HepG2 (cell line): ENCODE data around the gene SUPT4H1. TPM values are rescaled to one million over a fixed set of nuclear protein-coding genes. Genes with fewer than 3 reads are reported as not detected.

Source experiments
- KLF15 ChIP-seq: sonication (generic); formaldehyde crosslinking; IDR thresholded peaks from 2 replicates; pipeline ENCODE4 v1.8.1; 2023; ENCODE audit warnings: borderline replicate concordance, mild to moderate bottlenecking, inconsistent platforms, missing genetic modification reagents, mixed read lengths
- NFYC ChIP-seq: IDR thresholded peaks from 2 replicates; pipeline ENCODE4 v1.6.1; 2016; ENCODE audit warnings: missing genetic modification reagents, missing compliant biosample characterization
- TCF12 ChIP-seq, 2 experiments: fragments of 450-650 bp in 1 of 2; sonication (generic) in 1 of 2; formaldehyde crosslinking in 1 of 2; IDR thresholded peaks; 2 replicates each; pipeline versions ENCODE4 v1.6.1 to v1.8.0; 2017 to 2022; ENCODE audit warnings: antibody characterized with exemption in 1 of 2, mild to moderate bottlenecking in 1 of 2, missing genetic modification reagents in 1 of 2, moderate library complexity in 1 of 2
- ZNF225 ChIP-seq: sonication (generic); formaldehyde crosslinking; IDR thresholded peaks from 2 replicates; pipeline ENCODE4 v1.4.0; 2020; ENCODE audit warnings: mild to moderate bottlenecking, missing genetic modification reagents
- polyA plus RNA-seq, 8 experiments: library from polyadenylated mRNA; depleted of rRNA in 3 of 8; stranded (reverse) in 7 of 8; unstranded in 1 of 8; fragments of >200 nt; fragmentation: Illumina TruSeq in 4 of 8; extraction: Trizol in 4 of 8; gene quantifications; 2 replicates each; pipeline versions ENCODE4 v1.2.1 to v1.2.3, GENCODE V29; 2011 to 2016; ENCODE audit warnings: low read depth in 4 of 8, missing spikeins in 1 of 8, mixed read lengths in 1 of 8; ENCODE audit not compliant: insufficient read depth in 1 of 8
- total RNA-seq, 5 experiments: library from RNA; depleted of rRNA; stranded (reverse); fragments of >200 nt; fragmentation: Illumina TruSeq; extraction: Trizol; gene quantifications; 2 replicates each; pipeline ENCODE4 v1.2.3, GENCODE V29; 2016; ENCODE audit warnings: low read depth in 1 of 5
- TF ChIP-seq, protein P1 (sequence below), 2 experiments: fragments of 450-650 bp in 1 of 2; sonication (generic) in 1 of 2; formaldehyde crosslinking in 1 of 2; IDR thresholded peaks; 2 replicates each; pipeline versions ENCODE4 v1.6.1 to v1.8.0; 2016 to 2022; ENCODE audit warnings: antibody characterized with exemption in 1 of 2, mild to moderate bottlenecking in 1 of 2, missing genetic modification reagents in 1 of 2
- TF ChIP-seq, protein P2 (sequence below): sonication (generic); formaldehyde crosslinking; conservative IDR thresholded peaks from 2 replicates; pipeline ENCODE4 v1.4.0; 2020; ENCODE audit warnings: missing genetic modification reagents
- TF ChIP-seq, protein P3 (sequence below): sonication (generic); formaldehyde crosslinking; IDR thresholded peaks from 2 replicates; pipeline ENCODE4 v1.8.0; 2022; ENCODE audit warnings: mild to moderate bottlenecking, missing genetic modification reagents, borderline replicate concordance
- TF ChIP-seq, protein P4 (sequence below), 2 experiments: sonication (generic) in 1 of 2; formaldehyde crosslinking in 1 of 2; IDR thresholded peaks; 2 replicates each; pipeline versions ENCODE4 v1.4.0 to v1.6.1; 2016 to 2020; ENCODE audit warnings: borderline replicate concordance in 1 of 2, low read depth in 1 of 2, mild to moderate bottlenecking in 1 of 2, missing genetic modification reagents in 1 of 2

Gene SUPT4H1
- total and polyA plus RNA-seq, 2 of the 13 experiments (the other 11 are each of a cell fraction or from before 2014, with no cell fraction given) = 155 to 244 TPM

DNA sequence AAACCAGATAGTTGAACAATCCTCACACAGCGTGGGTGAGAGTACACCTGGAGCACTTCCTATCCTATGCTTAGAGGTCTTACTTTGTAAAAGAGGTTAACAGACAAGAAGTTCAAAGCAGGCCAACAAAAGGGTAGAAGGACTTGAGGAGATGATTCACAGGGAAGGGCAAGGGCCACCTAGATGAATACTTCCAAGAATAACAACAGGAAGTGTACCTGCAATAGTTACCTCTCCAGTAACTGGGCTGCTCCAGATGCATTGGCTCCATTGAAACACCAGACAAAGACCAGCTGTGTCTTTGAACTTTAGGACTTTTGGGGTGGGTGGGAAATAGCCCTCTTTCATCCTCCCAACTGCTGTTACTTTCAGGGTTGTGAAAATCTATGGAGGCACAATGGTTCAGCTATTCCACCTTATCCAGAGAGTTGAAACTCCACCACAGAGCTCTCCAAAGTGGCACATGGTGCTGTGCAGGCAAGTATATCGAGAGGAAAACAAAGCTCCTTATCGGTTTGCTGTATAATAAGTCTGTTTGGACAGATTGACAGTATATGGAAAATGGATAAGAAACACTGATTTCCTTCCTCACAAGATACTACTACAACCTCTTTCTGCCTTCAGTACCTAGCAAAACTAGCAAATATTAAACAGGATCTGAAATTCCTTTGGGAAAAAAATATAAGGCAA is 42.7 kb upstream of the SUPT4H1 start (continued):
- TF ChIP-seq, protein P1, sequence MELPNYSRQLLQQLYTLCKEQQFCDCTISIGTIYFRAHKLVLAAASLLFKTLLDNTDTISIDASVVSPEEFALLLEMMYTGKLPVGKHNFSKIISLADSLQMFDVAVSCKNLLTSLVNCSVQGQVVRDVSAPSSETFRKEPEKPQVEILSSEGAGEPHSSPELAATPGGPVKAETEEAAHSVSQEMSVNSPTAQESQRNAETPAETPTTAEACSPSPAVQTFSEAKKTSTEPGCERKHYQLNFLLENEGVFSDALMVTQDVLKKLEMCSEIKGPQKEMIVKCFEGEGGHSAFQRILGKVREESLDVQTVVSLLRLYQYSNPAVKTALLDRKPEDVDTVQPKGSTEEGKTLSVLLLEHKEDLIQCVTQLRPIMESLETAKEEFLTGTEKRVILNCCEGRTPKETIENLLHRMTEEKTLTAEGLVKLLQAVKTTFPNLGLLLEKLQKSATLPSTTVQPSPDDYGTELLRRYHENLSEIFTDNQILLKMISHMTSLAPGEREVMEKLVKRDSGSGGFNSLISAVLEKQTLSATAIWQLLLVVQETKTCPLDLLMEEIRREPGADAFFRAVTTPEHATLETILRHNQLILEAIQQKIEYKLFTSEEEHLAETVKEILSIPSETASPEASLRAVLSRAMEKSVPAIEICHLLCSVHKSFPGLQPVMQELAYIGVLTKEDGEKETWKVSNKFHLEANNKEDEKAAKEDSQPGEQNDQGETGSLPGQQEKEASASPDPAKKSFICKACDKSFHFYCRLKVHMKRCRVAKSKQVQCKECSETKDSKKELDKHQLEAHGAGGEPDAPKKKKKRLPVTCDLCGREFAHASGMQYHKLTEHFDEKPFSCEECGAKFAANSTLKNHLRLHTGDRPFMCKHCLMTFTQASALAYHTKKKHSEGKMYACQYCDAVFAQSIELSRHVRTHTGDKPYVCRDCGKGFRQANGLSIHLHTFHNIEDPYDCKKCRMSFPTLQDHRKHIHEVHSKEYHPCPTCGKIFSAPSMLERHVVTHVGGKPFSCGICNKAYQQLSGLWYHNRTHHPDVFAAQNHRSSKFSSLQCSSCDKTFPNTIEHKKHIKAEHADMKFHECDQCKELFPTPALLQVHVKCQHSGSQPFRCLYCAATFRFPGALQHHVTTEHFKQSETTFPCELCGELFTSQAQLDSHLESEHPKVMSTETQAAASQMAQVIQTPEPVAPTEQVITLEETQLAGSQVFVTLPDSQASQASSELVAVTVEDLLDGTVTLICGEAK (IDR thresholded peaks at IDR 0.05) = no peak
- TF ChIP-seq, protein P1 (CRISPR knock-in tag; IDR thresholded peaks at IDR 0.05) = no peak
- TF ChIP-seq NFYC (CRISPR knock-in tag) (peak; percentile 8; the same call in 1 of the 2 replicates), ZNF225 (no peak), KLF15 (CRISPR knock-in tag) (no peak), TCF12 (IDR thresholded peaks at IDR 0.05) (no peak), TCF12 (CRISPR knock-in tag; IDR thresholded peaks at IDR 0.05) (no peak)
- TF ChIP-seq, protein P2, sequence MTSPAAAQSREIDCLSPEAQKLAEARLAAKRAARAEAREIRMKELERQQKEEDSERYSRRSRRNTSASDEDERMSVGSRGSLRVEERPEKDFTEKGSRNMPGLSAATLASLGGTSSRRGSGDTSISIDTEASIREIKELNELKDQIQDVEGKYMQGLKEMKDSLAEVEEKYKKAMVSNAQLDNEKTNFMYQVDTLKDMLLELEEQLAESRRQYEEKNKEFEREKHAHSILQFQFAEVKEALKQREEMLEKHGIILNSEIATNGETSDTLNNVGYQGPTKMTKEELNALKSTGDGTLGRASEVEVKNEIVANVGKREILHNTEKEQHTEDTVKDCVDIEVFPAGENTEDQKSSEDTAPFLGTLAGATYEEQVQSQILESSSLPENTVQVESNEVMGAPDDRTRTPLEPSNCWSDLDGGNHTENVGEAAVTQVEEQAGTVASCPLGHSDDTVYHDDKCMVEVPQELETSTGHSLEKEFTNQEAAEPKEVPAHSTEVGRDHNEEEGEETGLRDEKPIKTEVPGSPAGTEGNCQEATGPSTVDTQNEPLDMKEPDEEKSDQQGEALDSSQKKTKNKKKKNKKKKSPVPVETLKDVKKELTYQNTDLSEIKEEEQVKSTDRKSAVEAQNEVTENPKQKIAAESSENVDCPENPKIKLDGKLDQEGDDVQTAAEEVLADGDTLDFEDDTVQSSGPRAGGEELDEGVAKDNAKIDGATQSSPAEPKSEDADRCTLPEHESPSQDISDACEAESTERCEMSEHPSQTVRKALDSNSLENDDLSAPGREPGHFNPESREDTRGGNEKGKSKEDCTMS (CRISPR knock-in tag) = no peak
- TF ChIP-seq, protein P3, sequence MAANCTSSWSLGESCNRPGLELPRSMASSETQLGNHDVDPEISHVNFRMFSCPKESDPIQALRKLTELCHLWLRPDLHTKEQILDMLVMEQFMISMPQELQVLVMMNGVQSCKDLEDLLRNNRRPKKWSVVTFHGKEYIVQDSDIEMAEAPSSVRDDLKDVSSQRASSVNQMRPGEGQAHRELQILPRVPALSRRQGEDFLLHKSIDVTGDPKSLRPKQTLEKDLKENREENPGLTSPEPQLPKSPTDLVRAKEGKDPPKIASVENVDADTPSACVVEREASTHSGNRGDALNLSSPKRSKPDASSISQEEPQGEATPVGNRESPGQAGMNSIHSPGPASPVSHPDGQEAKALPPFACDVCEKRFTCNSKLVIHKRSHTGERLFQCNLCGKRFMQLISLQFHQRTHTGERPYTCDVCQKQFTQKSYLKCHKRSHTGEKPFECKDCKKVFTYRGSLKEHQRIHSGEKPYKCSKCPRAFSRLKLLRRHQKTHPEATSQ (CRISPR knock-in tag) = peak; percentile 83; the same call in 1 of the 2 replicates
- TF ChIP-seq, protein P4, sequence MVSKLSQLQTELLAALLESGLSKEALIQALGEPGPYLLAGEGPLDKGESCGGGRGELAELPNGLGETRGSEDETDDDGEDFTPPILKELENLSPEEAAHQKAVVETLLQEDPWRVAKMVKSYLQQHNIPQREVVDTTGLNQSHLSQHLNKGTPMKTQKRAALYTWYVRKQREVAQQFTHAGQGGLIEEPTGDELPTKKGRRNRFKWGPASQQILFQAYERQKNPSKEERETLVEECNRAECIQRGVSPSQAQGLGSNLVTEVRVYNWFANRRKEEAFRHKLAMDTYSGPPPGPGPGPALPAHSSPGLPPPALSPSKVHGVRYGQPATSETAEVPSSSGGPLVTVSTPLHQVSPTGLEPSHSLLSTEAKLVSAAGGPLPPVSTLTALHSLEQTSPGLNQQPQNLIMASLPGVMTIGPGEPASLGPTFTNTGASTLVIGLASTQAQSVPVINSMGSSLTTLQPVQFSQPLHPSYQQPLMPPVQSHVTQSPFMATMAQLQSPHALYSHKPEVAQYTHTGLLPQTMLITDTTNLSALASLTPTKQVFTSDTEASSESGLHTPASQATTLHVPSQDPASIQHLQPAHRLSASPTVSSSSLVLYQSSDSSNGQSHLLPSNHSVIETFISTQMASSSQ (IDR thresholded peaks at IDR 0.05; ENCODE audit: low read depth) = peak; percentile 73
- TF ChIP-seq, protein P4 (CRISPR knock-in tag; IDR thresholded peaks at IDR 0.05; ENCODE audit: borderline replicate concordance) = peak; percentile 92; the same call in 1 of the 2 replicates
